Measurements from ENCODE around the gene CDO1. TPM values are rescaled to one million over a fixed set of nuclear protein-coding genes. Genes with fewer than 3 reads are reported as not detected.

The CDO1 gene
- total RNA-seq, 1 donor from 2014 or later, result 1.2 TPM

GRCh38 chr5:115785381-115786065 lies 30.9 kb downstream of the CDO1 start:
- DNase-seq, result no peak

DNA sequence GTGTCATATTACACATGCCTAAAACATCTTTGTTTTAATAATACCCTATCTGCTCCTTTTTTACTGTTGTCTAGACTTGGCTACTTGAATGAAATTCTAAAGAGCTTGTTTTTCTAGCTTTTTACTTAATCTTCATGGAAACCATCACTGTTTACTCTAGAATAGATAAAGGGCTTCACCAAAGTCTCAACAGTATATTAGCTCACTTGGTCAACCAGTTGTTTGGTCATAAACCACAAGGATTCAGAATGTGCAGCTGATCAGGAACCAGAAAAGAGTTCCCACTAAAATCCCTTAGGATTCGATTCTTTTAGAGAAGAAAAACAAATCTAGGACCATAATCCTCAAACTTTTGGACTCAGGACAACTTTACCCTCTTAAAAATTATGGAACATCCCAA lies 38.0 kb downstream of the CDO1 start:
- DNase-seq, result no peak

- no peak for DNase-seq
Observed at GRCh38 chr5:115776989-115777388, 39.5 kb downstream of the CDO1 start.

- no peak for DNase-seq
Observed at GRCh38 chr5:115775999-115776398, 40.5 kb downstream of the CDO1 start.

GRCh38 chr5:115774684-115775083 lies 41.8 kb downstream of the CDO1 start:
- no peak for DNase-seq

DNA sequence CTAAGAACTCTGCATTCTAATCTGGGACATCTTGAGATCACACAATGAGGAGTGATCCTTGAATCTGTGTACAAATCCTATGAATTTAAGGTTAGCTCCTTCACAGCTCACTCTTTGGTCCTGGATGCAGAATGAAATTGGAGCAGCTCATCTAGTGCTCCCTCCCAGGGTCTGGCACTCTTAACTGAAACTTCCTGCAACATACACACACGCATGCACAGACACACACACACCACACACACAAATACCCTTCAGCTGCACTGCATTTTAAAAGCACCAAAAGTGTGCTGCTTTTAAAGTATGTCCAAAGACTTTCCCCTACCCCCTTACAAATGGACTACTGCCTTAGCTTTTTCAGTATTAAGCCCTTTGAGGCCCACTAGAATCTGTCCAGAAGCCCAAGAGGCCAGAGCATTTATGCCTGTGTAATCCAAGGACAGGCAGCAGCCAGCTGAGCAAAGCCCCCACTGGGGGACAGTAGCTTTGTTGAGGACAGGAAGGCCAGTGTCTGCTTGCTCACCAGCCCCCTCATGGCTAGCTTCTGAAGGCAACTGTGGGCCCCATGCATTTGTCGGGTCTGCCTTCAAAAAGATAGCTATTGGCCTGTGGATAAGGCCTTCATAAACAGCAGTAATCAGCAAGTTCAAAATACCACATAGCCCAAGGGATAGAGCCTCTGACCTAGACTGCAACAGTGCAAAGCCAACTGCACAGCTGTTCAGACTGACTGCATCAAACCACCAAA lies 43.6 kb downstream of the CDO1 start:
- DNase-seq, result no peak

- DNase-seq, result no peak
Observed at GRCh38 chr5:115770466-115770865, 46.0 kb downstream of the CDO1 start.

- DNase-seq, result no peak
Observed at GRCh38 chr5:115767424-115767823, 49.0 kb downstream of the CDO1 start.

- peak; percentile 68 for DNase-seq
Observed at GRCh38 chr5:115766608-115767007, 49.9 kb downstream of the CDO1 start.

DNA sequence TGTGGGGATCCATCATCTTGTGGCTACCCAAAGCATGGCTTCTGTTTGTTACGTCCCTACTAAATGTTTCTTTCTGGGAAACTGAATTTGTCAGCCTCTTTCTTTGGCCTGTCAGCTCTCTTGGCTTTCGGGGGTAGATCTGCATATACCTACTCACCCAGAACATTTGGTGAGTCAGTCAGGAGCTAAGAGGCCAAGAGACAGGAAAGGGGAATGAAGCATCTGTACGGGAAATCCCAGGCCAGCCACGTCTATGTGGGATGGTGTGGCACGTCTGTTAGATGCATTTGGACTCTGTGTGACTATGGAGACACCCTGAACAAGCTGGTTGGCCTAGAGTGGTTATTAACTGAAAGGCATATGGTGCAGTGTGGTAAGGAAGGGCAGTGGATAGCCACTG lies 58.1 kb downstream of the CDO1 start:
- DNase-seq, result no peak

DNA sequence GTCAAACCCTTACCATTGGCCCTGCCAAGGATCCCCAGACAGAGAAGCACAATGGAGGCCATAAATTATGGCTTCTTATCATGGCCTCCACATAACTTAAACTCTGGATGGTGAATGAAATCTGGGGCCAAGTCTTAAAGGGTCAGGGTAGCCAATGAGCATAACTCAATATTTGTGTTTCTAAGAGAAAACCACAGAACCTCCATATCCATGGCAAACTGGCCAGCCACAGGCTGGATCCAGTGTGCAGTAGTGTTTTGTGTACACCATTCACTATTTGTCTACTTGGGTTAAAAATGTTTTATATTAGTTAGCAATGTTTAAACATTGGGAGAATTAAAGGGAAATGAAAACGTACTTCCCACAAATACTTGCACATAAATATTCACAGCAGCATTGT lies 60.8 kb downstream of the CDO1 start:
- no peak for DNase-seq

Other genes starting within 250 kb of the CDO1 start
- 0.17 and 0.93 TPM in 2 replicates for gene TICAM2, start 214.2 kb downstream of the CDO1 start, total RNA-seq
- 106 and 173 TPM in 2 replicates for gene TMED7, start 190.6 kb downstream of the CDO1 start, total RNA-seq
- 49.9 and 55.3 TPM in 2 replicates for gene ATG12, start 24.9 kb upstream of the CDO1 start, total RNA-seq
- gene AP3S1, start 25.3 kb upstream of the CDO1 start, total RNA-seq, result 63.6 and 78.6 TPM in 2 replicates
- gene LVRN, start 145.8 kb upstream of the CDO1 start, total RNA-seq, result 0.17 and 0.23 TPM in 2 replicates
- gene ARL14EPL, start 215.8 kb upstream of the CDO1 start, total RNA-seq, result under 0.01 TPM in 1 of 2 replicates, not detected in the other